Lung (tissue), 12 donors: Measurements from ENCODE around the gene SAMD1. TPM values are rescaled to one million over a fixed set of nuclear protein-coding genes. Genes with fewer than 3 reads are reported as not detected.

ENCODE experiments used
- ATAC-seq: fragments of 200-7000 bp; cut with Tn5 transposase; one replicate; pipeline ENCODE4 v1.9.1; 2020; ENCODE audit warnings: moderate number of reproducible peaks; ENCODE audit not compliant: insufficient read depth, low FRiP score
- DNase-seq, 3 donors: peaks; one replicate each; pipeline ENCODE4 v3.0.0-alpha.2; 2013 to 2017
- H3K27ac ChIP-seq, 2 donors: one replicate each; pipeline ENCODE4 v1.5.1; 2013; ENCODE audit warnings: mild to moderate bottlenecking in 2 of 2, moderate library complexity in 2 of 2, control low read depth in 1 of 2, inconsistent platforms in 1 of 2, low read depth in 1 of 2, low read length in 1 of 2
- H3K27me3 ChIP-seq, 3 donors: one replicate each; pipeline ENCODE4 v1.5.1; 2013; ENCODE audit warnings: low read length in 2 of 3; ENCODE audit not compliant: control insufficient read depth in 3 of 3, insufficient read depth in 3 of 3
- H3K36me3 ChIP-seq, 4 donors: one replicate each; pipeline ENCODE4 v1.5.1; 2013; ENCODE audit warnings: low read length in 4 of 4, mild to moderate bottlenecking in 1 of 4, moderate library complexity in 1 of 4; ENCODE audit not compliant: control insufficient read depth in 4 of 4, insufficient read depth in 4 of 4
- H3K4me1 ChIP-seq, 5 donors: one replicate each; pipeline ENCODE4 v1.5.1; 2013; ENCODE audit warnings: low read length in 5 of 5, mild to moderate bottlenecking in 2 of 5, moderate library complexity in 1 of 5; ENCODE audit not compliant: control insufficient read depth in 5 of 5, insufficient read depth in 5 of 5
- H3K4me3 ChIP-seq: one replicate; pipeline ENCODE4 v1.5.1; 2013; ENCODE audit warnings: mild to moderate bottlenecking, control low read depth, moderate library complexity
- H3K9ac ChIP-seq, 2 donors: one replicate each; pipeline ENCODE4 v1.5.1; 2013; ENCODE audit warnings: low read length in 2 of 2, control low read depth in 1 of 2; ENCODE audit not compliant: insufficient read depth in 1 of 2
- H3K9me3 ChIP-seq, 4 donors: one replicate each; pipeline ENCODE4 v1.5.1; 2013; ENCODE audit warnings: low read length in 3 of 4, mild to moderate bottlenecking in 1 of 4, moderate library complexity in 1 of 4; ENCODE audit not compliant: control insufficient read depth in 4 of 4, insufficient read depth in 3 of 4
- CTCF ChIP-seq: IDR thresholded peaks from 2 replicates; pipeline ENCODE4 v1.5.1; 2012; ENCODE audit warnings: mild to moderate bottlenecking; ENCODE audit errors: control extremely low read depth, extremely low read depth
- WGBS, 2 donors: extraction: QIAGEN DNeasy Blood & Tissue Kit; methylation state at CpG; one replicate each; pipeline ENCODE4 v1.1.7; 2013; 5-methylcytosine and 5-hydroxymethylcytosine counted together
- polyA plus RNA-seq, 2 donors: library from polyadenylated mRNA; stranded (reverse); fragments of 200-250 nt; gene quantifications; one replicate each; pipeline ENCODE4 v1.2.1, GENCODE V29; 2013
- total RNA-seq, 2 donors: library from RNA; depleted of rRNA in 1 of 2; stranded (reverse); fragments of >200 nt in 1 of 2; gene quantifications; one replicate each; pipeline ENCODE4 v1.2.1, GENCODE V29; 2014 to 2021
- donor health status: control.
- donor health status: control.
- donor health status: Bipolar disorder and iron deficiency.
- donor health status: healthy.
- donor health status: DM: yes; HTN: yes; CAD: no.

The SAMD1 gene
- total and polyA plus RNA-seq, 4 donors = 32.9 to 48.8 (median 39.4) TPM

- Histone ChIP-seq H3K27ac (no peak within 1 kb of the TSS), H3K9me3 (no peaks in the 10 kb centered on the region), H3K4me3 (no peak within 1 kb of the TSS), H3K36me3 (peaks cover 0 to 10% (median 7%) of the 10 kb centered on the region in 4 donors), H3K27me3 (no peaks in the 10 kb centered on the region), H3K9ac (no peak within 1 kb of the TSS), H3K4me1 (peaks cover 0 to 18% (median 6%) of the 10 kb centered on the region in 5 donors)
- DNase-seq = no peak
- no peak for TF ChIP-seq CTCF
- WGBS, 2 donors = 77 to 82% methylated on average over 54 of the region's 54 CpGs
- no peak for ATAC-seq
Observed at GRCh38 chr19:14085309-14085995, 5.1 kb downstream of the SAMD1 start, which contains the start of gene C19orf67. C19orf67 (minus strand) TSS chr19:14085783; CDS start chr19:14085627, 156 bp downstream.

GRCh38 chr19:14082675-14082960 is 7.9 kb downstream of the SAMD1 start:
- DNase-seq (no peak), ATAC-seq (no peak)
- Histone ChIP-seq H3K4me3 (no peak overlapping the region), H3K9ac (peak overlapping the region in 1 of 2 donors; percentile 75), H3K9me3 (no peaks in the 10 kb centered on the region), H3K27ac (no peak overlapping the region), H3K27me3 (no peaks in the 10 kb centered on the region), H3K4me1 (peaks cover 0 to 9% (median 6%) of the 10 kb centered on the region in 5 donors), H3K36me3 (peaks cover 0 to 5% (median 0%) of the 10 kb centered on the region in 4 donors)
- TF ChIP-seq CTCF = no peak
- WGBS, 2 donors = 33 to 83% methylated on average over 1 of the region's 1 CpG

- no peaks in the 10 kb centered on the region for H3K9me3 ChIP-seq
- ATAC-seq (peak; percentile 28), DNase-seq (peak in 1 of 3 donors; percentile 42)
- H3K9ac ChIP-seq = peak overlapping the region; percentile 63 to 75
- H3K27ac ChIP-seq = peak overlapping the region; percentile 89 to 97
- WGBS, 2 donors = 22 to 27% methylated on average over 24 of the region's 24 CpGs
- no peak for TF ChIP-seq CTCF
- H3K27me3 ChIP-seq = no peaks in the 10 kb centered on the region
- peaks cover 0 to 9% (median 6%) of the 10 kb centered on the region in 5 donors for H3K4me1 ChIP-seq
- peaks cover 0 to 2% (median 0%) of the 10 kb centered on the region in 4 donors for H3K36me3 ChIP-seq
- H3K4me3 ChIP-seq = peak overlapping the region; percentile 69
Observed at GRCh38 chr19:14081797-14082674, 8.5 kb downstream of the SAMD1 start.
